GM23338 (cell line): ENCODE data around the gene STX16. TPM values are rescaled to one million over a fixed set of nuclear protein-coding genes. Genes with fewer than 3 reads are reported as not detected.

Experiments used
- ATAC-seq: fragments of 200-7000 bp; cut with Tn5 transposase; 3 replicates; pipeline ENCODE4 v1.9.1; 2020
- DNase-seq: peaks from one replicate; pipeline ENCODE4 v3.0.0-alpha.2; 2015; ENCODE audit warnings: low spot score
- H2AFZ ChIP-seq: fragments of 200-600 bp; sonication (generic); 2 replicates; pipeline ENCODE4 v1.8.0; 2016; ENCODE audit warnings: antibody characterized with exemption, mild to moderate bottlenecking, moderate library complexity
- H3F3A ChIP-seq: fragments of 200-600 bp; sonication (generic); replicated peaks from 2 replicates; pipeline ENCODE4 v1.8.0; 2017; ENCODE audit warnings: antibody characterized with exemption, mixed run types, low read depth
- H3K27ac ChIP-seq: fragments of 200-600 bp; sonication (generic); 2 replicates; pipeline ENCODE4 v1.6.1; 2016; ENCODE audit warnings: low read depth
- H3K27me3 ChIP-seq: fragments of 200-600 bp; sonication (generic); 2 replicates; pipeline ENCODE4 v1.8.0; 2016; ENCODE audit warnings: mild to moderate bottlenecking, mixed run types, moderate library complexity; ENCODE audit not compliant: insufficient read depth
- H3K36me3 ChIP-seq: fragments of 200-600 bp; sonication (generic); 2 replicates; pipeline ENCODE4 v1.8.0; 2016; ENCODE audit warnings: mild to moderate bottlenecking; ENCODE audit not compliant: insufficient read depth
- H3K4me1 ChIP-seq: fragments of 200-600 bp; sonication (generic); 2 replicates; pipeline ENCODE4 v1.8.0; 2016; ENCODE audit warnings: mild to moderate bottlenecking, moderate library complexity; ENCODE audit not compliant: insufficient read depth
- H3K4me2 ChIP-seq: fragments of 200-600 bp; sonication (generic); 2 replicates; pipeline ENCODE4 v1.7.1; 2017; ENCODE audit warnings: mixed run types
- H3K4me3 ChIP-seq: fragments of 200-600 bp; sonication (generic); 2 replicates; pipeline ENCODE4 v1.6.1; 2016; ENCODE audit warnings: mixed run types
- H3K79me2 ChIP-seq: fragments of 200-600 bp; sonication (generic); replicated peaks from 2 replicates; pipeline ENCODE4 v1.8.0; 2017; ENCODE audit warnings: mild to moderate bottlenecking; ENCODE audit not compliant: insufficient read depth
- H3K9me2 ChIP-seq: fragments of 200-600 bp; sonication (generic); 2 replicates; pipeline ENCODE4 v1.8.0; 2017; ENCODE audit not compliant: insufficient read depth
- H4K20me1 ChIP-seq: fragments of 200-600 bp; sonication (generic); replicated peaks from 2 replicates; pipeline ENCODE4 v1.8.0; 2017; ENCODE audit warnings: mild to moderate bottlenecking; ENCODE audit not compliant: insufficient read depth
- H3K27ac Mint-ChIP-seq: 2 replicates; pipeline ENCODE4 v1.8.0; 2020; ENCODE audit warnings: inconsistent platforms, mild to moderate bottlenecking, moderate library complexity, mixed read lengths
- H3K27me3 Mint-ChIP-seq: 3 replicates; pipeline ENCODE4 v1.8.0; 2022; ENCODE audit warnings: low read depth, mild to moderate bottlenecking, moderate library complexity, mixed read lengths, inconsistent platforms; ENCODE audit not compliant: insufficient read depth, poor library complexity
- H3K36me3 Mint-ChIP-seq: 3 replicates; pipeline ENCODE4 v1.8.0; 2021; ENCODE audit warnings: low read depth, mild to moderate bottlenecking, inconsistent platforms, moderate library complexity, mixed read lengths
- H3K4me1 Mint-ChIP-seq: 3 replicates; pipeline ENCODE4 v1.8.0; 2020; ENCODE audit warnings: mild to moderate bottlenecking, inconsistent platforms, mixed read lengths
- H3K4me3 Mint-ChIP-seq: 3 replicates; pipeline ENCODE4 v1.8.0; 2021; ENCODE audit warnings: moderate library complexity, mild to moderate bottlenecking, inconsistent platforms, mixed read lengths
- H3K9me3 Mint-ChIP-seq: 3 replicates; pipeline ENCODE4 v1.8.0; 2020; ENCODE audit warnings: moderate library complexity, mild to moderate bottlenecking, inconsistent platforms, mixed read lengths
- JUNB ChIP-seq: IDR thresholded peaks from one replicate; pipeline ENCODE4 v1.6.1; 2016; ENCODE audit warnings: antibody characterized with exemption; ENCODE audit not compliant: unreplicated experiment
- NANOG ChIP-seq: IDR thresholded peaks from 2 replicates; pipeline ENCODE4 v1.6.1; 2016; ENCODE audit warnings: antibody characterized with exemption, borderline replicate concordance
- POLR2AphosphoS5 ChIP-seq: IDR thresholded peaks from 2 replicates; pipeline ENCODE4 v1.6.1; 2016; ENCODE audit warnings: antibody characterized with exemption, low read depth
- STAT1 ChIP-seq: IDR thresholded peaks from one replicate; pipeline ENCODE4 v1.6.1; 2016; ENCODE audit warnings: antibody characterized with exemption; ENCODE audit not compliant: unreplicated experiment
- ZNF114 ChIP-seq: fragments of 250-450 bp; sonication (Bioruptor Pico); IDR thresholded peaks from 2 replicates; pipeline ENCODE4 v1.5.0; 2020; ENCODE audit warnings: mild to moderate bottlenecking, moderate library complexity
- ZNF462 ChIP-seq: fragments of 250-450 bp; sonication (Bioruptor Pico); IDR thresholded peaks from 2 replicates; pipeline ENCODE4 v1.5.0; 2020; ENCODE audit warnings: mild to moderate bottlenecking, moderate library complexity
- polyA plus RNA-seq: library from polyadenylated mRNA; unstranded; fragments of >200 nt; fragmentation: Nextera tagmentation; extraction: Ambion mirVana; gene quantifications from 2 replicates; pipeline ENCODE4 v1.2.1, GENCODE V29; 2016
- total RNA-seq: library from RNA; depleted of rRNA; stranded (reverse); fragments of >200 nt; shearing (Covaris generic); gene quantifications from 2 replicates; pipeline ENCODE4 v1.2.3, GENCODE V29; 2014
- TF ChIP-seq, protein P1 (sequence below): IDR thresholded peaks from 2 replicates; pipeline ENCODE4 v1.6.1; 2016; ENCODE audit warnings: antibody characterized with exemption
- TF ChIP-seq, protein P2 (sequence below): IDR thresholded peaks from one replicate; pipeline ENCODE4 v1.6.1; 2018; ENCODE audit warnings: antibody characterized with exemption; ENCODE audit not compliant: unreplicated experiment

STX16 gene
- total and polyA plus RNA-seq, 2 experiments from 2014 or later = 31.2 to 70.5 TPM

DNA sequence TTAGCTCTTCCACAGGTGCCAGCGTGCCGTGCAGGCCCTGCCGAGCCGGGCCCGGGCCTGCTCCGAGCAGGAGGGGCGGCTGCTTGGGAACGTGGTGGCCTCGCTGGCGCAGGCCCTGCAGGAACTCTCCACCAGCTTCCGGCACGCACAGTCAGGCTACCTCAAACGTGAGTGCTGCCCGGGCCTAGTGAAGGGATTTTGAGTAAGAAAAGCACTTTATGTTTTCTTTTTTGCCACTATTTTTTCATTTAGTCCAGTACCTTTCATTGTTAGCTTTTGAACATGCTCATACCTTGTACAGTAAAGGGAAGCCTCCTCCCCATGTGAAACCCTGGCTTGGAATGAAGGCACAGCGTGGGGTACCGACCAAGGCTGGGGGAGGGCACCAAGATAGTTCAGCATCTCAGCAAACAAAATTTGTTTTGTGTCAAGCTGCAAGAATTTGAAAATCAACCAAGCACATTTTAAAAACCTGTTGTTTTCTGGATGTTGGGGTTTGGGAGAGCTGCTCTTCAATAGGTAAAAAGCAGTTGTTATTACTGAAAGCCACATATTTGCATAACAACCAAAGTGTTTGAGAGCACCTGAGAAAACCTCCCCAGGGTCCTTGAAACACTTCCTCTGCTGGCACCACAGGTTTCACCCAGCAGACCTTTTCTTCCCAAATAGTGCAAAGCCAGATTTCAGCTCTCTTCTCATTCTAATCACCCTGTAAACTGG, 18.4 kb downstream of the STX16 start:
- H3K4me2 ChIP-seq = peak overlapping the region; percentile 15
- DNase-seq = peak; percentile 94
- no peaks in the 10 kb centered on the region for H4K20me1 ChIP-seq
- TF ChIP-seq POLR2AphosphoS5 (peak; percentile 10; the same call in 1 of the 2 replicates), NANOG (peak; percentile 93), STAT1 (no peak), ZNF114 (CRISPR knock-in tag) (no peak), ZNF462 (0 out of 2 replicates have a peak, but pooled peaks have one; percentile 6)
- peaks cover 67% of the 10 kb centered on the region for H3K4me1 Mint-ChIP-seq
- peak overlapping the region; percentile 0; the same call in 1 of the 2 replicates for H3K4me3 ChIP-seq
- H3K4me1 ChIP-seq = peaks cover 33% of the 10 kb centered on the region
- no peak overlapping the region for H2AFZ ChIP-seq
- H3K27me3 ChIP-seq = no peaks in the 10 kb centered on the region
- peak overlapping the region; percentile 99 for H3K27ac Mint-ChIP-seq
- H3K36me3 ChIP-seq = peaks cover 12% of the 10 kb centered on the region
- peaks cover 51% of the 10 kb centered on the region for H3K79me2 ChIP-seq
- peak overlapping the region; percentile 97 for H3K27ac ChIP-seq
- no peaks in the 10 kb centered on the region for H3K27me3 Mint-ChIP-seq
- H3K9me3 Mint-ChIP-seq = no peaks in the 10 kb centered on the region
- peaks cover 55% of the 10 kb centered on the region for H3K36me3 Mint-ChIP-seq
- peak overlapping the region; percentile 53 for H3K4me3 Mint-ChIP-seq
- no peaks in the 10 kb centered on the region for H3K9me2 ChIP-seq
- ATAC-seq = peak; percentile 81
- peaks cover 17% of the 10 kb centered on the region for H3F3A ChIP-seq

- H3K4me3 Mint-ChIP-seq = peak overlapping the region; percentile 45
- peak overlapping the region; percentile 99 for H3K27ac Mint-ChIP-seq
- DNase-seq (no peak), ATAC-seq (peak; percentile 8; the same call in 2 of the 3 replicates)
- H3K36me3 Mint-ChIP-seq = peaks cover 61% of the 10 kb centered on the region
- Histone ChIP-seq H3K4me1 (peaks cover 33% of the 10 kb centered on the region), H4K20me1 (no peaks in the 10 kb centered on the region), H3K79me2 (peaks cover 45% of the 10 kb centered on the region), H3K27ac (peak overlapping the region; percentile 97), H3K4me3 (peak overlapping the region; percentile 5; the same call in 1 of the 2 replicates), H2AFZ (no peak overlapping the region), H3K27me3 (no peaks in the 10 kb centered on the region), H3F3A (peaks cover 17% of the 10 kb centered on the region), H3K4me2 (peak overlapping the region; percentile 8), H3K36me3 (peaks cover 12% of the 10 kb centered on the region), H3K9me2 (no peaks in the 10 kb centered on the region)
- no peaks in the 10 kb centered on the region for H3K9me3 Mint-ChIP-seq
- peaks cover 68% of the 10 kb centered on the region for H3K4me1 Mint-ChIP-seq
- no peaks in the 10 kb centered on the region for H3K27me3 Mint-ChIP-seq
- TF ChIP-seq, protein P1, sequence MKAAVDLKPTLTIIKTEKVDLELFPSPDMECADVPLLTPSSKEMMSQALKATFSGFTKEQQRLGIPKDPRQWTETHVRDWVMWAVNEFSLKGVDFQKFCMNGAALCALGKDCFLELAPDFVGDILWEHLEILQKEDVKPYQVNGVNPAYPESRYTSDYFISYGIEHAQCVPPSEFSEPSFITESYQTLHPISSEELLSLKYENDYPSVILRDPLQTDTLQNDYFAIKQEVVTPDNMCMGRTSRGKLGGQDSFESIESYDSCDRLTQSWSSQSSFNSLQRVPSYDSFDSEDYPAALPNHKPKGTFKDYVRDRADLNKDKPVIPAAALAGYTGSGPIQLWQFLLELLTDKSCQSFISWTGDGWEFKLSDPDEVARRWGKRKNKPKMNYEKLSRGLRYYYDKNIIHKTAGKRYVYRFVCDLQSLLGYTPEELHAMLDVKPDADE = no peak
- TF ChIP-seq, protein P2, sequence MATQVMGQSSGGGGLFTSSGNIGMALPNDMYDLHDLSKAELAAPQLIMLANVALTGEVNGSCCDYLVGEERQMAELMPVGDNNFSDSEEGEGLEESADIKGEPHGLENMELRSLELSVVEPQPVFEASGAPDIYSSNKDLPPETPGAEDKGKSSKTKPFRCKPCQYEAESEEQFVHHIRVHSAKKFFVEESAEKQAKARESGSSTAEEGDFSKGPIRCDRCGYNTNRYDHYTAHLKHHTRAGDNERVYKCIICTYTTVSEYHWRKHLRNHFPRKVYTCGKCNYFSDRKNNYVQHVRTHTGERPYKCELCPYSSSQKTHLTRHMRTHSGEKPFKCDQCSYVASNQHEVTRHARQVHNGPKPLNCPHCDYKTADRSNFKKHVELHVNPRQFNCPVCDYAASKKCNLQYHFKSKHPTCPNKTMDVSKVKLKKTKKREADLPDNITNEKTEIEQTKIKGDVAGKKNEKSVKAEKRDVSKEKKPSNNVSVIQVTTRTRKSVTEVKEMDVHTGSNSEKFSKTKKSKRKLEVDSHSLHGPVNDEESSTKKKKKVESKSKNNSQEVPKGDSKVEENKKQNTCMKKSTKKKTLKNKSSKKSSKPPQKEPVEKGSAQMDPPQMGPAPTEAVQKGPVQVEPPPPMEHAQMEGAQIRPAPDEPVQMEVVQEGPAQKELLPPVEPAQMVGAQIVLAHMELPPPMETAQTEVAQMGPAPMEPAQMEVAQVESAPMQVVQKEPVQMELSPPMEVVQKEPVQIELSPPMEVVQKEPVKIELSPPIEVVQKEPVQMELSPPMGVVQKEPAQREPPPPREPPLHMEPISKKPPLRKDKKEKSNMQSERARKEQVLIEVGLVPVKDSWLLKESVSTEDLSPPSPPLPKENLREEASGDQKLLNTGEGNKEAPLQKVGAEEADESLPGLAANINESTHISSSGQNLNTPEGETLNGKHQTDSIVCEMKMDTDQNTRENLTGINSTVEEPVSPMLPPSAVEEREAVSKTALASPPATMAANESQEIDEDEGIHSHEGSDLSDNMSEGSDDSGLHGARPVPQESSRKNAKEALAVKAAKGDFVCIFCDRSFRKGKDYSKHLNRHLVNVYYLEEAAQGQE = no peak
- no peak for TF ChIP-seq JUNB
Observed at GRCh38 chr20:58670102-58670501, 19.0 kb downstream of the STX16 start.
